BLaER1 treated with 17β-estradiol and CSF1 and Interleukin-3, amounts not matched to agents 10 nM and 100 nM (cell line): ENCODE results near the gene TBXA2R.
A peak's percentile ranks its signal among the peaks of the same experiment; 100 is the strongest.

Source experiments
- H3K27ac ChIP-seq, 11 experiments: shearing (Covaris generic); formaldehyde crosslinking; 2 replicates each; pipeline ENCODE4 v1.8.1; 2022
- H3K27me3 ChIP-seq, 11 experiments: shearing (Covaris generic); formaldehyde crosslinking; 2 replicates each; pipeline ENCODE4 v1.8.1; 2022
- H3K36me3 ChIP-seq, 11 experiments: shearing (Covaris generic); formaldehyde crosslinking; 2 replicates each; pipeline ENCODE4 v1.8.1; 2022
- H3K4me1 ChIP-seq, 10 experiments: shearing (Covaris generic); formaldehyde crosslinking; 2 replicates each; pipeline ENCODE4 v1.8.1; 2022
- H3K4me2 ChIP-seq, 11 experiments: shearing (Covaris generic); formaldehyde crosslinking; 2 replicates each; pipeline ENCODE4 v1.8.1; 2022
- H3K4me3 ChIP-seq, 10 experiments: shearing (Covaris generic); formaldehyde crosslinking; 2 replicates each; pipeline ENCODE4 v1.8.1; 2022
- H3K9ac ChIP-seq, 11 experiments: shearing (Covaris generic); formaldehyde crosslinking; 2 replicates each; pipeline ENCODE4 v1.8.1; 2022
- H3K9me3 ChIP-seq, 11 experiments: shearing (Covaris generic); formaldehyde crosslinking; replicated peaks in 1 of 11; 2 replicates each; pipeline ENCODE4 v1.8.1; 2022
- H4K20me1 ChIP-seq, 11 experiments: shearing (Covaris generic); formaldehyde crosslinking; 2 replicates each; pipeline ENCODE4 v1.8.1; 2022
- Cebpa-rat ChIP-seq, 11 experiments: shearing (Covaris generic); IDR thresholded peaks; 2 replicates each; pipeline ENCODE4 v1.8.1; 2022

Gene TBXA2R

GRCh38 chr19:3626473-3627350 is 20.0 kb upstream of the TBXA2R start, which contains the start of gene CACTIN:
Gene CACTIN (minus strand): TSS chr19:3626790. CDS start chr19:3626762, 28 bp downstream.
- no peak for TF ChIP-seq Cebpa-rat (IDR thresholded peaks at IDR 0.05)
- peak within 1 kb of the TSS; percentile 90 to 98 (median 96) for H3K27ac ChIP-seq

DNA sequence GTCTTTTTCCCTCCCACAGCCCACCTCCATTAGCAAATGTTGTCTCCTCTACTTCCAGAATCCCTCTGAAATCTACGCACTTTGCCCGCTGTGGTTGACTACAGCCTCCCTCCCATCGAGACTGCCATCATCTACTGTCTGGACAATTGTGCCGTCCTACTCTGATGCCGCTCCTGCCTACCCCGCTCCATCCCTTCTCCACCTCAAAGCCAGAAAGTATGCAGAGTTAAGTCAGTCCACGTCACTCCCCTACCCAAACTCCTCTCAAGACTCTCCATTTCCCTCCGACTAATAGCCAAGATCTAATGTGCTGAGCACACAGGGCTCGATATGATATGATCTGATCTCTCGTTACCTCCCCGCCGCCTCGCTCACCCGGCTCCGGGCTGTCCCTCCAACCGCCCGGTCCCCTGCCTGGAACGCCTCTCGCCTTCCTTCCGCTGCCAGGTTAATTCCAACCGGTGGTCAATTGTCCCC is 19.4 kb upstream of the TBXA2R start:
- peak overlapping the region; percentile 79 to 99 (median 94) for H3K4me3 ChIP-seq
- H3K27me3 ChIP-seq = no peaks in the 10 kb centered on the region
- peaks cover 0 to 63% (median 53%) of the 10 kb centered on the region in 11 experiments; a peak in 19 of 22 replicates for H4K20me1 ChIP-seq
- no peaks in the 10 kb centered on the region for H3K9me3 ChIP-seq
- peak overlapping the region; percentile 90 to 100 (median 97) for H3K4me2 ChIP-seq
- TF ChIP-seq Cebpa-rat (IDR thresholded peaks at IDR 0.05) = no peak
- H3K27ac ChIP-seq = peak overlapping the region; percentile 90 to 98 (median 96)
- peaks cover 18 to 35% (median 22%) of the 10 kb centered on the region in 10 experiments for H3K4me1 ChIP-seq
- peak overlapping the region; percentile 82 to 96 (median 91) for H3K9ac ChIP-seq
- H3K36me3 ChIP-seq = peaks cover 27 to 41% (median 35%) of the 10 kb centered on the region in 11 experiments; a peak in 21 of 22 replicates

More at GRCh38 chr19:3626473-3627350, 20.0 kb upstream of the TBXA2R start, which contains the start of gene CACTIN:
- peak within 1 kb of the TSS; percentile 90 to 100 (median 97) for H3K4me2 ChIP-seq
- H3K9ac ChIP-seq = peak within 1 kb of the TSS; percentile 82 to 96 (median 91)
- peaks cover 0 to 63% (median 47%) of the 10 kb centered on the region in 11 experiments; a peak in 19 of 22 replicates for H4K20me1 ChIP-seq
- H3K36me3 ChIP-seq = peaks cover 22 to 41% (median 35%) of the 10 kb centered on the region in 11 experiments
- H3K4me1 ChIP-seq = peaks cover 18 to 35% (median 22%) of the 10 kb centered on the region in 10 experiments
- peak within 1 kb of the TSS; percentile 79 to 99 (median 94) for H3K4me3 ChIP-seq
- H3K9me3 ChIP-seq = no peaks in the 10 kb centered on the region
- H3K27me3 ChIP-seq = no peaks in the 10 kb centered on the region

GRCh38 chr19:3623716-3624115 is 17.0 kb upstream of the TBXA2R start:
- Histone ChIP-seq H3K4me1 (peaks cover 19 to 36% (median 25%) of the 10 kb centered on the region in 10 experiments), H3K9me3 (no peaks in the 10 kb centered on the region), H3K4me2 (no peak overlapping the region), H4K20me1 (peaks cover 0 to 78% (median 72%) of the 10 kb centered on the region in 11 experiments; a peak in 19 of 22 replicates), H3K36me3 (peaks cover 43 to 62% (median 51%) of the 10 kb centered on the region in 11 experiments; a peak in 21 of 22 replicates), H3K9ac (peak overlapping the region in 4 of 11 experiments; percentile 9 to 96 (median 92); a peak in 4 of 22 replicates), H3K4me3 (no peak overlapping the region), H3K27ac (no peak overlapping the region), H3K27me3 (no peaks in the 10 kb centered on the region)
- no peak for TF ChIP-seq Cebpa-rat (IDR thresholded peaks at IDR 0.05)

- peaks cover 43 to 62% (median 51%) of the 10 kb centered on the region in 11 experiments; a peak in 21 of 22 replicates for H3K36me3 ChIP-seq
- TF ChIP-seq Cebpa-rat (IDR thresholded peaks at IDR 0.05) = no peak
- no peak overlapping the region for H3K27ac ChIP-seq
- peaks cover 34 to 48% (median 39%) of the 10 kb centered on the region in 10 experiments for H3K4me1 ChIP-seq
- H3K4me3 ChIP-seq = no peak overlapping the region
- no peaks in the 10 kb centered on the region for H3K9me3 ChIP-seq
- no peak overlapping the region for H3K9ac ChIP-seq
- H4K20me1 ChIP-seq = peaks cover 0 to 93% (median 82%) of the 10 kb centered on the region in 11 experiments; a peak in 20 of 22 replicates
- H3K27me3 ChIP-seq = no peaks in the 10 kb centered on the region
- no peak overlapping the region for H3K4me2 ChIP-seq
Measured at GRCh38 chr19:3622224-3622623, 15.5 kb upstream of the TBXA2R start.

GRCh38 chr19:3621689-3622088 is 15.0 kb upstream of the TBXA2R start:
- H3K36me3 ChIP-seq = peaks cover 43 to 67% (median 51%) of the 10 kb centered on the region in 11 experiments; a peak in 21 of 22 replicates
- no peak overlapping the region for H3K4me3 ChIP-seq
- H3K4me1 ChIP-seq = peaks cover 38 to 53% (median 44%) of the 10 kb centered on the region in 10 experiments
- H3K9ac ChIP-seq = no peak overlapping the region
- peaks cover 0 to 99% (median 82%) of the 10 kb centered on the region in 11 experiments; a peak in 20 of 22 replicates for H4K20me1 ChIP-seq
- H3K4me2 ChIP-seq = no peak overlapping the region
- no peaks in the 10 kb centered on the region for H3K9me3 ChIP-seq
- H3K27ac ChIP-seq = no peak overlapping the region
- TF ChIP-seq Cebpa-rat (IDR thresholded peaks at IDR 0.05) = no peak
- no peaks in the 10 kb centered on the region for H3K27me3 ChIP-seq

DNA sequence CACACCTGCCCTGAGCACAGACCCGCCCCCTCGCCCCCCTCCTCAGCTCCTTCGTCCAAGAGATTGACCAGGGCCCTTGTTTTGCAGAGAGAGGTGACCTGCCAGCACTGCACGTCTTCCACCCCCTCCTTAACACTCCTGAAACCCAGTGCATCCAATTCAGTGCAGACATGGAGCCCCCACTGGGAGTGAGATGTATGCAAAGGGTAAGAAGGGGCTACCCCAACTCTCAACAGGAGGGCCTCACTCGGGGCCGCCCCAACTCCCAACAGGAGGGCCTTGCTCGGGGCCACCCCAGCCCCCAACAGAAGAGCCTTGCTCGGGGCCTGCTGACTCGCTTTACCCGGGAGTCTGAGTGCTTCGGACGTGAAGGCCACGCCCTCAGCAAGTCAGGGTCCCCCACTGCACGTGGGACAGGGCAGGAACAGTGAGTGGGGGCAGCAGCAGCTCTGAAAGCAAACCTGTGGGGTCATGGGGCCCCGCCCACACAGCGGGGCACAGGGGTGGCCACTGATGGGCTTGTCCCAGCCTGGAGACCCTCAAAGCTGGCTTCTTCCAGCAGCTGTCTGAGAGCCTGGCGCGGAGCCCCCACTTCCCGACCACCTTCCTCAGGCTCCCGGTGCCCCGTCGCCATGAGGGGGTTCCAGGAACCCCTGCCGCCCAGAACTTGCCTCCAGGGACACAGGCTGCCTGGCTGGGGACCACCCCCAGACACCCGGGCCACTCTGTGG is 14.3 kb upstream of the TBXA2R start:
- H3K27me3 ChIP-seq = no peaks in the 10 kb centered on the region
- no peaks in the 10 kb centered on the region for H3K9me3 ChIP-seq
- peaks cover 43 to 74% (median 51%) of the 10 kb centered on the region in 11 experiments; a peak in 21 of 22 replicates for H3K36me3 ChIP-seq
- TF ChIP-seq Cebpa-rat (IDR thresholded peaks at IDR 0.05) = no peak
- H3K4me2 ChIP-seq = no peak overlapping the region
- no peak overlapping the region for H3K27ac ChIP-seq
- no peak overlapping the region for H3K9ac ChIP-seq
- H3K4me1 ChIP-seq = peaks cover 40 to 54% (median 46%) of the 10 kb centered on the region in 10 experiments
- H3K4me3 ChIP-seq = no peak overlapping the region
- H4K20me1 ChIP-seq = peaks cover 0 to 98% (median 79%) of the 10 kb centered on the region in 11 experiments; a peak in 20 of 22 replicates

DNA sequence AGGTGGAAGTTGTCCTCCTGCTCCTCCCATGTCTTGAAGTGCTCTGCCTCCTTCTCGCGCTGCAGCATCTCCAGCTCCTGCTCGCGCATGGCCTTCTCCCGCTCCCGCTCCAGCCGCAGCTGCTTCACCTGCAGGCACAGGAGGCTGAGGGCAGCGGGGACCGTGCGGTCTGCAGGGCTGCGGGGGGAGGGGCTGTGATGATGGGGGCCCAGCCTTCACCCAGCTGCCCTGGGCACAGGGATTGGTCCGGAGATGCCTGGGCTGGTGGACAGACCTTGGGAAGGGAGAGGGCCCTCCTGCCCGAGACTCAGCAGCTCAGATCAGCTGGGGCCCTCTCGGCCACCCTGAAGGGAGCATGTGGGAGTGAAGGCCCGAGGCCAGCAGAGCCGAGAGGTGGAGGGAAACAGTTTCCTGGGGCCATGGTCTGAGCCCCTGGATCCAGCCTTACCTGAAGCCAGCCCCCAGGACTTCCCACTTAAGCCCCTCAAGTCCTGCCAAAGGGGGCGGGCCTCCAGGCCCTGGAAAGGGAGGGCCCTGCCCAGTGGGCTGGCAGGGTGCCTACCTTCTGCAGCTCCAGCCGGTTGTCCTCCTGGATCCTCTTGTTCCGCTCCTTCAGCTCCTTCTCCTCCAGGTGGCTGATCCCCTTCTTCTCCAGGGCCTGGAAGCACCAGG is 13.6 kb upstream of the TBXA2R start:
- Histone ChIP-seq H3K9me3 (no peaks in the 10 kb centered on the region), H3K27ac (no peak overlapping the region), H4K20me1 (peaks cover 0 to 98% (median 77%) of the 10 kb centered on the region in 11 experiments; a peak in 20 of 22 replicates), H3K4me1 (peaks cover 33 to 47% (median 40%) of the 10 kb centered on the region in 10 experiments), H3K9ac (no peak overlapping the region; a peak in 1 of 22 replicates), H3K4me2 (no peak overlapping the region), H3K4me3 (no peak overlapping the region), H3K36me3 (peaks cover 43 to 81% (median 57%) of the 10 kb centered on the region in 11 experiments; a peak in 21 of 22 replicates), H3K27me3 (no peaks in the 10 kb centered on the region)
- TF ChIP-seq Cebpa-rat (IDR thresholded peaks at IDR 0.05) = no peak

- Histone ChIP-seq H3K27me3 (no peaks in the 10 kb centered on the region), H4K20me1 (peaks cover 0 to 94% (median 73%) of the 10 kb centered on the region in 11 experiments; a peak in 19 of 22 replicates), H3K9me3 (no peaks in the 10 kb centered on the region), H3K27ac (no peak overlapping the region), H3K9ac (peak overlapping the region in 1 of 11 experiments; percentile 33; a peak in 2 of 22 replicates), H3K4me2 (peak overlapping the region in 2 of 11 experiments; percentile 7 to 89; a peak in 1 of 22 replicates), H3K36me3 (peaks cover 43 to 82% (median 61%) of the 10 kb centered on the region in 11 experiments; a peak in 21 of 22 replicates), H3K4me1 (peaks cover 27 to 40% (median 33%) of the 10 kb centered on the region in 10 experiments), H3K4me3 (no peak overlapping the region)
- TF ChIP-seq Cebpa-rat (IDR thresholded peaks at IDR 0.05) = no peak
Measured at GRCh38 chr19:3619631-3620012, 12.9 kb upstream of the TBXA2R start.
